KOPT-K1 (cell line): Measurements from ENCODE around the gene VPS45.
"Not testable (repeated sequence)": the region's sequence is repeated elsewhere in the genome, so short reads cannot be mapped to it uniquely, and the experiment has no call there.

Source experiments
- H3K27ac ChIP-seq: fragments of 200-600 bp; sonication (generic); 2 replicates; pipeline ENCODE4 v1.5.1; 2016; ENCODE audit warnings: antibody characterized with exemption, mild to moderate bottlenecking, low read depth, low read length; ENCODE audit not compliant: poor library complexity, severe bottlenecking
- H3K36me3 ChIP-seq: fragments of 200-600 bp; sonication (generic); 2 replicates; pipeline ENCODE4 v1.5.1; 2017; ENCODE audit warnings: antibody characterized with exemption, mild to moderate bottlenecking, low read length, moderate library complexity; ENCODE audit not compliant: insufficient read depth
- H3K9me3 ChIP-seq: fragments of 200-600 bp; sonication (generic); 2 replicates; pipeline ENCODE4 v1.5.1; 2017; ENCODE audit warnings: antibody characterized with exemption, low read length, mild to moderate bottlenecking; ENCODE audit not compliant: insufficient read depth, poor library complexity, severe bottlenecking

VPS45 gene, protein sequence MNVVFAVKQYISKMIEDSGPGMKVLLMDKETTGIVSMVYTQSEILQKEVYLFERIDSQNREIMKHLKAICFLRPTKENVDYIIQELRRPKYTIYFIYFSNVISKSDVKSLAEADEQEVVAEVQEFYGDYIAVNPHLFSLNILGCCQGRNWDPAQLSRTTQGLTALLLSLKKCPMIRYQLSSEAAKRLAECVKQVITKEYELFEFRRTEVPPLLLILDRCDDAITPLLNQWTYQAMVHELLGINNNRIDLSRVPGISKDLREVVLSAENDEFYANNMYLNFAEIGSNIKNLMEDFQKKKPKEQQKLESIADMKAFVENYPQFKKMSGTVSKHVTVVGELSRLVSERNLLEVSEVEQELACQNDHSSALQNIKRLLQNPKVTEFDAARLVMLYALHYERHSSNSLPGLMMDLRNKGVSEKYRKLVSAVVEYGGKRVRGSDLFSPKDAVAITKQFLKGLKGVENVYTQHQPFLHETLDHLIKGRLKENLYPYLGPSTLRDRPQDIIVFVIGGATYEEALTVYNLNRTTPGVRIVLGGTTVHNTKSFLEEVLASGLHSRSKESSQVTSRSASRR

DNA sequence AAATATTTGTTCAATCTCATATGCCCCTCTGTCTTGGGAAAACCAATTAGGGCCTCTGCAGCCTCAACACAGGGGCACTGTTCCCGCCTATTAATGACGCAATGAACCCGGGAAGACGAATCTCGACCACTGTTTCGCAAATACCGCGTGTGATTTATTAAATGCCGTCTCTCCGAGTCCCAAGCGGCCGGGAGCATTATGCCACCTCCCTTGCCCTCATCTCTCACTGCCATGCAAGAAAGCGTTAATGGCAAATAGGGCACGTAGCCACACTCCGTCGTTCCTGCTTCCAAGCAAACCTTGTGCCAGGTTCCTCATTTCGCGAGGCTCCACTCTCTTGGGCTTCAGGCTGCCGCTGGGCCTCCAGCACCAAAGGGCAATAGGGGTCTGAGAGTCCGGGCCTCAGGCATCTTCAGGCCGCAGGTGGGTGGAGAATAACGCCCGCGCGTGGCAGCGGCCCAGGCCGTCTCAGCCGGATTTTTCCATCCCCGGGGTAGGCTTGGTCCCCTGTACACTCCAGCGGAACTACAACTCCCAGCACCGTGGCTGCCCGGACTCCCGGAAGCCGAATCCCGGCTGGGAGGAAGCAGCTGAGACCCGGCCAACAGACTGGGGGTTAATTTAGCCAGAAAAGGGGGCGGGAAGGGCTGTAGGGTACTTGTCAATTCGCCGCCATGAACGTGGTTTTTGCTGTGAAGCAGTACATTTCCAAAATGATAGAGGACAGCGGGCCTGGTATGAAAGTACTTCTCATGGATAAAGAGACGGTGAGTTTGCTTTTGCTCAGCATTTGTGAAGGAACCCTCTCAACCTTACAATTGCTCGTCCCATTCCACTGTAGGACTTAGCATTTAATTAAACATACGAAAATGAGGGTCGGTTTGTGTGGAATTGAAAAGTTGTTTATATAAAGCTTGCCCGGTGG is at the start of gene VPS45:
TSS of gene VPS45 (plus strand) at position 593 of the 925 bp plus-strand sequence. CDS start at position 675, 82 bp downstream.
- H3K27ac ChIP-seq = peak within 1 kb of the TSS; percentile 89

DNA sequence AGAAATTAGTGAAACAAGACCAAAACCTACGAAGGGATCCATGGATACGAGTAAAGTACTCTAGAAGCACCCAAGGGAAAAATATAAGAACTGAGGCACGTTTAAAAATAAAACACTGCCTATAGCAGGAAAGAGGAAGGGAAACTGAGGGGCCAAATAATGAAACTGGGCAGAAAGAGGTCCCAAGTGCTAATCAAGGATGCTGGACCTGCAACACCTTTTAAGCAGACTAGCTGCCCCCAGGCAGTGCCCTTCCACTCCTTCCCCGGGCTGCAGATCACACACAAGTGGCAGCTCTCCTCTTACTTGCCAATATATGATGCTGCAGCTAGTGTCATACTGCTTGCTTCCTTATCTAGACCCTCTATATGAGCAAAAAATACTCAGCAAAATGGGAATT is 49.4 kb upstream of the VPS45 start:
- no peaks in the 10 kb centered on the region for H3K9me3 ChIP-seq
- H3K27ac ChIP-seq = no peak overlapping the region
- H3K36me3 ChIP-seq = no peaks in the 10 kb centered on the region

More for the DNA sequence above, at the start of gene VPS45:
- no peaks in the 10 kb centered on the region for H3K9me3 ChIP-seq
- peaks cover 27% of the 10 kb centered on the region for H3K36me3 ChIP-seq

DNA sequence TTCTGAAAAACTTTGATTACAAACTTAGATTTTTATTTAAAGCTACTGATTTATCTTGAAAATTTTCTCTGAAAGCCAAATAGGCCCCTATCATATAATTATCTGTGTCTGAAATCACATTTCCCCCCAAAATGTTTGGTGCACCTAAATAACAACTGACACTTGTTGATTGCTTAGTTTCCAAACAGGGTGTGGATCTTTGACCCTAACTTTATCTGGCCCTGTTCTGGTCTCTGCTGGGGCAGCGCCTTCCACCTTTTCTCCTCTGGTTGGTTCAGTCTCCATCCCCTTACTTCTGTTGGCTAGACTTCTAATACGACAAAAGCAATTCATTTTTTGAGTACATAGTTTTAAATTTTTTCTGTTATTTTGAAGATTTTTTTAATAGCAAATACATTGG is 46.9 kb upstream of the VPS45 start:
- no peaks in the 10 kb centered on the region for H3K36me3 ChIP-seq
- no peaks in the 10 kb centered on the region for H3K9me3 ChIP-seq
- no peak overlapping the region for H3K27ac ChIP-seq

DNA sequence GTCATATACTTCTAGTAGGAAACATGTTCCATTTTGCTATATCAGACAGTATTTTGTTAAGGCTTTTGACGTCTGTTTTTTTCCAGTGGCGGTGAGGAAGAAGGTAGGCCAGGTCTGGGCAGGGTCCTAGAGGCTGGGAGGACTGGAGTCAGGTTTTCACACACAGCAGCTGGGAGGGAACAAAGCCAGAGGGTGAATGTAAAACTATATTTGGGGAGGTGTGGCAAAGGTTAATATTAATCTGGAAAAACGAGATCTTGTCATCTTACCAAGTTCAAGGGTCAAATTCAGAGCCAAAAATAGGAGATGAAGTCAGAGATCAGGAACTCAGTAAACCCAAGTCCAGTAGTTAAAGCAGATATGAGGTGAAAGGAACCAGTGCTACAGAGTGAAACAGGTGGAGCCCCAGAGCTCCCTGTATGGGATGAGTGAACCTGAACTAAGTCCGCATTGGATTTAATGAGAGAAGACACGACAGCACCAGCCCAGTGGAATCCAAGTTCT is 46.3 kb upstream of the VPS45 start:
- H3K27ac ChIP-seq = no peak overlapping the region
- H3K9me3 ChIP-seq = no peaks in the 10 kb centered on the region
- H3K36me3 ChIP-seq = no peaks in the 10 kb centered on the region

DNA sequence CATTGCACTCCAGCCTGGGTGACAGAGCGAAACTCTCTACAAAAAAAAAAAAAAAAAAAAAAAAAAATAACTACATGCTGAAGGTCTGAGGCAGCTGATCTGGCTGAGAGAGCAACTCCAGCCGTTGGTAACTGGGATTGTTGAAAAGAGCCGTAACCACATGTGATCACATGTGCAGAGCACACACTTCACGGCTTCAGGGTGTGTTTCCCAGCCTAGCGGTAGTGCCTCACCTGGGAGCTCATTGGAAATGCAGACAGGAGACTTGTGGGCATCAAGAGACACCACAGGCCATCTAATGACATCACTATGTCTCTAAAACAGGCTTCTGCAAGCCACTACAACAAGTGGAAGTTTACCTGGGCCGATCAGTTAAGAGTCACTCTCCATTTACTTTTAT is 45.2 kb upstream of the VPS45 start:
- Histone ChIP-seq H3K27ac (no peak overlapping the region), H3K36me3 (no peaks in the 10 kb centered on the region), H3K9me3 (no peaks in the 10 kb centered on the region)

DNA sequence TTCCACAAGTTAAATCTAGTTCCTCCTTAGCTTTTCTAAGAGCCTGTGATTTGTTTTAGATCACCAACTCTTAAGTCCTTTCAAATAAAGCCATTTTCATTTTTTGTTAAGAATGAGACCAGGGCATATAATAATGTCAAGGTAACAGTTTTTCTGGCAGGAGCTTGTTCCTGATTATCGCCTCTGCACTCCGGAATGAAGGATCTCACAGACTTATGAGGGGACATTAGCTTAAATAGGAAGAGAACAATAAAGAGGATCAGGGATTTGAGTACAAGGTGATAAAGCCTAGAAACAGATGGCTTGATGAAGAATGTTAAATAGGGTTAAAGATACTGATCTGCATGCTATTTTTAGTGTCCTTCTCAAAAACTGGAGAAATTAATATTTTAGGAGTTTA is 43.4 kb upstream of the VPS45 start:
- Histone ChIP-seq H3K9me3 (no peaks in the 10 kb centered on the region), H3K27ac (no peak overlapping the region), H3K36me3 (no peaks in the 10 kb centered on the region)

DNA sequence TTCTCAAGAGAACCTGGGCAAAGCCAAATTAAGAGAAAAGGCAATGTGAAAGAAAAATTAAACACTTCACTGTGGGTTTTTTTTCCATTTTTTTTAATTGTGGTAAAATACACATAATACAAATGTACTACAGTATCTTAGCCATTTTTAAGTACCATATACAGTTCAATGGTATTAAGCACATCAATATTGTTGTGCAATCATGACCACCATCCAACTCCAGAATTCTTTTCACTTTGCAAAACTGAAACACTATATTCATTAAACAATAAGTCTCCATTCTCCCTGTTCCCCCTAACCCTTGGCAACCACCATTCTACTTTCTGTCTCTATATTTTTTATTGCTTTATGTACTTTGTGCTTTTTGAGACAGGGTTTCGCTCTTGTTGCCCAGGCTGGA is 39.3 kb upstream of the VPS45 start:
- Histone ChIP-seq H3K27ac (no peak overlapping the region), H3K9me3 (no peaks in the 10 kb centered on the region), H3K36me3 (no peaks in the 10 kb centered on the region)

DNA sequence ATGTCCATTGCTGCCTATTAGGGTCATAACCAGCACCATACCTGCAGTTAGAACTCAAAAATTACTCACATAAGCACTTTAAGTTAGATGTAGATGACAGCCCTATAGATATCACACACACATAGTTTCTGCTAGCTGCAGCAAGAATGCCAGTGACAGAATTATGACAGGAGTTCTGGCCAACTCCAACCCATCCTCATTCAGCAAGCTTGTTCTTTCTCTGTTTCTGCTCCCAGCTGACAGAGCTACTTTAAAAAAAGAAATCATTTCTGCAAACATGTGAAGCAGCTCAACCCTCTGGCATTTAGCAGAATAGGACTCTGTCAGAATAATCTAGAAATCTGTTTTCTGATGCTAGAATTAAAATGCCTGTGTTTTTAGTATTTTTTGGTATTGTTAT is 33.2 kb upstream of the VPS45 start:
- Histone ChIP-seq H3K36me3 (no peaks in the 10 kb centered on the region), H3K9me3 (no peaks in the 10 kb centered on the region), H3K27ac (no peak overlapping the region)

DNA sequence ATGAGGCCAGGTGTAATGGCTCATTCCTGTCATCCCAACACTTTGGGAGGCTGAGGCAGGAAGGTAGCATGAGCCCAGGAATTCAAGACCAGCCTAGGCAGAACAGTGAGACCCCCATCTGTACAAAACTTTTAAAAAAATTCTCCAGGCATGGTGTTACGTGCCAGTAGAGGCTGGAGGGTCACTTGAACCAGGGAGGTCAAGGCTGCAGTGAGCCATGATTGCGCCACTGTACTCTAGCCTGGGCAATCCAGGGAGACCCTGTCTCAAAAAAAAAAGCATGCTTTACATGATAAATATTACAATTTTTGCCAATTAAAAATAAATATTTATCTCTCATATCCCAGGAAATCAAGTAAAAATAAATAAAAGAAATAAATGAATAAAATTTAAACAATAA is 17.6 kb upstream of the VPS45 start:
- Histone ChIP-seq H3K27ac (no peak overlapping the region), H3K9me3 (no peaks in the 10 kb centered on the region), H3K36me3 (no peaks in the 10 kb centered on the region)

DNA sequence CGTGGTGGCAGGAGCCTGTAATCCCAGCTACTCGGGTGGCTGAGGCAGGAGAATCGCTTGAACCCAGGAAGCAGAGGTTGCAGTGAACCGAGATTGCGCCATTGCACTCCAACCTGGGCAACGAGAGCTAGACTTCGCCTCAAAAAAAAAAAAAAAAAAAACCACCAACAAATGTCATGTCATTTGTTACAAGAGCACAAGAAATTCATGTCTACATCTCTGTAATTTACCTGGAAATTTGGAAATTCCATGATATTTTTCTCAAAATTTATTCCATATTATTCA is 16.5 kb upstream of the VPS45 start:
- no peak overlapping the region for H3K27ac ChIP-seq
- no peaks in the 10 kb centered on the region for H3K9me3 ChIP-seq
- no peaks in the 10 kb centered on the region for H3K36me3 ChIP-seq

DNA sequence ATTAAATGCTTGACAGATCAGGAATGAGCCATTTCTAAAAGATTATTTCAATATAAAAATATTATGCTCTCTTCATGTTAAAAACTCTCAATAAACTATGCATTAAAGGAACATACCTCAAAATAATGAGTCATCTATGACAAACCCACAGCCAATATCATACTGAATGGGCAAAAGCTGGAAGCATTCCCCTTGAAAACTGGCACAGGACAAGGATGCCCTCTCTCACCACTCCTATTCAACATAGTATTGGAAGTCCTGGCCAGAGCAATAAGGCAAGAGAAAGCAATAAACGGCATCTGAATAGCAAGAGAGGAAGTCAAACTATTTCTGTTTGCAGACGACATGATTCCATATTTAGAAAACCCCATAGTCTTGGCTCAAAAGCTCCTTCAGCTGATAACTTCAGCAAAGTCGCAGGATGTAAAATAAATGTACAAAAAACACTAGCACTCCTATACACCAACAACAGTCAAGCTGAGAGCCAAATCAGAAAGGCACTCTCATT is 15.6 kb upstream of the VPS45 start:
- not testable (repeated sequence) for H3K36me3 ChIP-seq, H3K27ac ChIP-seq, H3K9me3 ChIP-seq

DNA sequence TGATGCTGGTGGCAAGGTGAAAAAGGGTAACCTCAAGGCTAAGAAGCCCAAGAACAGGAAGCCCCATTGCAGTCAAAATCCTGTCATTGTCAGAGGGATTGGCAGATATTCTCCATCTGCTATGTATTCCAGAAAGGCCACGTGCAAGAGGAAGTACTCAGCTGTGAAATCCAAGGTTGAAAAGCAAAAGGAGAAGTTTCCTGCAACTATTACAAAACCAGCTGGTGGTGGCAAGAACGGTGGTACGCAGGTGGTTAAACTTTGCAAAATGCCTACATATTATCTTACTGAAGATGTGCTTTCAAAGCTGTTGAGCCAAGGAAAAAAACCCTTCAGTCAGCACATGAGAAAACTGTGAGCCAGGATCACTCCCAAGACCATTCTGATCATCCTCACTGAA is 13.7 kb upstream of the VPS45 start:
- Histone ChIP-seq H3K27ac (no peak overlapping the region), H3K36me3 (no peaks in the 10 kb centered on the region), H3K9me3 (no peaks in the 10 kb centered on the region)

DNA sequence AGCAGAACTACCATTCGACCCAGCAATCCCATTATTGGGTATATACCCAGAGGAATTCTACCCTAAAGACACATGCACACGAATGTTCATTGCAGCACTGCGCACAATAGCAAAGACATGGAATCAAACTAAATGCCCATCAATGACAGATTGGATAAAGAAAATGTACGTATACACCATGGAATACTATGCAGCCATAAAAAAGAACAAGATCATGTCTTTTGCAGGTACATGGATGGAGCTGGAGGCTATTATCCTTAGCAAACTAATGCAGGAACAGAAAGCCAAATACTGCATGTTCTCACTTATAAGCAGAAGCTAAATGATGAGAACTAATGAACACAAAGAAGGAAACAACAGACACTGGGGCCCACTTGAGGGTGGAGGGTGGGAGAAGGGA is 12.1 kb upstream of the VPS45 start:
- H3K27ac ChIP-seq, H3K36me3 ChIP-seq, H3K9me3 ChIP-seq: not testable (repeated sequence)

DNA sequence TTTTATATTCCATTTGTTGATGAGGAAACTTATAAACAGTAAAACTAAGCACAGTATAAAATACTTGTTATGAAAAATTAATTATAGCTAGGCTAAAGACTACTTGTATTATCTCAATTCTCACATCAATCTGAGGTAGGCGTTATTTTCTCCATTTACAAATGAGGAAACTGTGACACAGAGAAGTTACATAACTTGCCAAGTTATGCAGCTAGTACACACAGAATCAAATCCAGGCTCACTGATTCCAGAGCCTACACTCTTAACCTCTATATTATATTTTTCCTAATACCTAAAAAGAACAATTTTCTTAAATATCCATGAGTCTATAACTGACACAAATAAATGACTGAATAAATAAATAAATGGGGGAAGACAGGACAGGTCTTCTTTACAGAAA is 11.2 kb upstream of the VPS45 start:
- Histone ChIP-seq H3K9me3 (no peaks in the 10 kb centered on the region), H3K36me3 (no peaks in the 10 kb centered on the region), H3K27ac (no peak overlapping the region)

DNA sequence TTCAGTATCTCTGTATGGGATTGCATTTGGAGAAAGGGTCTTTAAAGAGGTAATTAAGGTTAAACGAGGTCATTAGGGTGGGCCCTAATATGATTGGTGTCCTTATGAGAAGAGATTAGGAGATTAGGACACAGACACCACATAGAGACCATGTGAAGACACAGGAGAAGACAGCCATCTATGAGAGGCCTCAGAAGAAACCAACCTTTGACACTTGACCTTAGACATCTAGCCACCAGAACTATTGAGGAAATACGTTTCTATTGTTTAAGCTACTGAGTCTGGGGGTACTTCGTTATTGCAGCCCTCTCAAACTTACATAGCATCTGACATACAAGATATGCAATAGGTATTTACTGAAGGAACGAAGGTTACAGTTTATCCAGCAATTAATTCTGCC is 7.3 kb upstream of the VPS45 start:
- Histone ChIP-seq H3K9me3 (no peaks in the 10 kb centered on the region), H3K36me3 (no peaks in the 10 kb centered on the region), H3K27ac (no peak overlapping the region)
